K562 (cell line): ENCODE results near the gene ADAT2. TPM values are rescaled to one million over a fixed set of nuclear protein-coding genes. Genes with fewer than 3 reads are reported as not detected.

Source experiments
- ATAC-seq: fragments of 200-7000 bp; cut with Tn5 transposase; 3 replicates; pipeline ENCODE4 v1.9.1; 2020; ENCODE audit warnings: moderate library complexity
- BruUV-seq: library from RNA; stranded (reverse); fragments of 400-500 nt; replicated peaks from 2 replicates; lab custom pipeline; 2021; lab: Mats Ljungman, UMichigan
- CTCF ChIA-PET: fragments of 300-600 bp; formaldehyde crosslinking; extraction: SDS; loops from one replicate; lab custom pipeline; 2021; ENCODE audit warnings: low intra/inter-chr PET ratio; lab: Yijun Ruan, JAX
- POLR2A ChIA-PET: fragments of 300-600, 350-650 bp; sonication (Branson Sonifier 250); formaldehyde crosslinking; extraction: SDS; loops from one replicate; lab custom pipeline; 2021; ENCODE audit warnings: antibody characterized with exemption, inconsistent platforms; lab: Yijun Ruan, JAX
- DNase-seq, 4 experiments: peaks; one replicate each; pipeline versions ENCODE4 v3.0.0 to v3.0.0-alpha.2; 2011 to 2018; ENCODE audit warnings: low spot score in 3 of 4, mixed read lengths in 3 of 4; ENCODE audit errors: extremely low read depth in 1 of 4
- FAIRE-seq: peaks from 2 replicates; lab custom pipeline; 2011; peaks lifted over from hg19 to GRCh38; lab: Jason Lieb, UNC
- H2AFZ ChIP-seq: 2 replicates; pipeline ENCODE4 v1.6.0; 2011; ENCODE audit warnings: low read depth, low read length, control low read depth, inconsistent platforms
- H3K27ac ChIP-seq: fragments of 200-600 bp; 3 replicates; pipeline ENCODE4 v1.8.0; 2011; ENCODE audit warnings: low read depth, mild to moderate bottlenecking, control low read depth, inconsistent platforms, low read length, moderate library complexity, mixed read lengths; ENCODE audit errors: extremely low read depth
- H3K27me3 ChIP-seq, 2 experiments: fragments of 300-600 bp in 1 of 2; 2 replicates in 1 of 2; 3 replicates in 1 of 2; pipeline versions ENCODE4 v1.6.0 to v1.8.0; 2011; ENCODE audit warnings: inconsistent platforms in 2 of 2, low read length in 2 of 2, mild to moderate bottlenecking in 1 of 2, mixed read lengths in 1 of 2, moderate library complexity in 1 of 2; ENCODE audit not compliant: control insufficient read depth in 2 of 2, insufficient read depth in 2 of 2
- H3K36me3 ChIP-seq: fragments of 300-600 bp; 3 replicates; pipeline ENCODE4 v1.8.0; 2011; ENCODE audit warnings: mild to moderate bottlenecking, low read length, inconsistent platforms; ENCODE audit not compliant: control insufficient read depth, insufficient read depth
- H3K4me1 ChIP-seq, 2 experiments: fragments of 200-600 bp in 1 of 2; replicated peaks in 1 of 2; 2 replicates in 1 of 2; 3 replicates in 1 of 2; pipeline versions ENCODE4 v1.5.1 to v1.8.0; 2011; ENCODE audit warnings: inconsistent platforms in 2 of 2, low read length in 2 of 2, mild to moderate bottlenecking in 1 of 2, mixed read lengths in 1 of 2, moderate library complexity in 1 of 2; ENCODE audit not compliant: control insufficient read depth in 2 of 2, insufficient read depth in 2 of 2
- H3K4me2 ChIP-seq: 2 replicates; pipeline ENCODE4 v1.6.1; 2011; ENCODE audit warnings: low read length, control low read depth, inconsistent platforms, mixed read lengths; ENCODE audit not compliant: insufficient read depth
- H3K4me3 ChIP-seq: fragments of 200-600 bp; sonication (generic), shearing (Covaris generic); 2 replicates; pipeline ENCODE4 v1.5.1; 2016; ENCODE audit warnings: control low read depth, inconsistent platforms
- H3K79me2 ChIP-seq: fragments of 200-600 bp; 3 replicates; pipeline ENCODE4 v1.8.0; 2011; ENCODE audit warnings: low read length, inconsistent platforms; ENCODE audit not compliant: control insufficient read depth, insufficient read depth
- H3K9ac ChIP-seq, 2 experiments: 2 replicates each; pipeline versions ENCODE4 v1.6.0 to v1.6.1; 2011; ENCODE audit warnings: low read depth in 2 of 2, low read length in 2 of 2, control low read depth in 1 of 2, inconsistent platforms in 1 of 2, mild to moderate bottlenecking in 1 of 2, mixed read lengths in 1 of 2; ENCODE audit not compliant: insufficient read depth in 1 of 2
- H3K9me1 ChIP-seq: one replicate; pipeline ENCODE4 v1.6.0; 2011; ENCODE audit warnings: inconsistent platforms, mild to moderate bottlenecking, low read length, moderate library complexity; ENCODE audit not compliant: control insufficient read depth, insufficient read depth
- H3K9me3 ChIP-seq: replicated peaks from 2 replicates; pipeline ENCODE4 v1.5.1; 2011; ENCODE audit warnings: low read depth, low read length, inconsistent platforms; ENCODE audit not compliant: control insufficient read depth, insufficient read depth
- H4K20me1 ChIP-seq: replicated peaks from 2 replicates; pipeline ENCODE4 v1.6.1; 2011; ENCODE audit warnings: low read length, inconsistent platforms, mixed read lengths; ENCODE audit not compliant: control insufficient read depth, insufficient read depth
- ATF7 ChIP-seq: fragments of 450-650 bp; IDR thresholded peaks from 2 replicates; pipeline ENCODE4 v1.7.1; 2014; ENCODE audit warnings: mild to moderate bottlenecking, moderate library complexity
- CHCHD3 ChIP-seq: fragments of 250-450 bp; sonication (Bioruptor Pico); IDR thresholded peaks from 2 replicates; pipeline ENCODE4 v2.1.2; 2022; ENCODE audit warnings: mild to moderate bottlenecking
- POLR2A ChIP-seq: fragments of 450-650 bp; conservative IDR thresholded peaks from 2 replicates; pipeline ENCODE4 v1.6.1; 2016
- SRSF7 ChIP-seq: fragments of 200-400 bp; formaldehyde crosslinking; optimal IDR thresholded peaks from 2 replicates; pipeline ENCODE3; 2017; ENCODE audit warnings: mild to moderate bottlenecking, low read depth, low read length
- ZNF146 ChIP-seq: IDR thresholded peaks from one replicate; pipeline ENCODE4 v1.6.1; 2018; ENCODE audit warnings: missing compliant biosample characterization; ENCODE audit not compliant: unreplicated experiment
- ZNF324 ChIP-seq: fragments of 250-450 bp; sonication (Bioruptor Pico); IDR thresholded peaks from 2 replicates; pipeline ENCODE4 v1.4.0; 2020; ENCODE audit warnings: mild to moderate bottlenecking
- ZNF41 ChIP-seq: fragments of 250-450 bp; sonication (Bioruptor Pico); conservative IDR thresholded peaks from 2 replicates; pipeline ENCODE4 v1.4.0; 2020; ENCODE audit warnings: mild to moderate bottlenecking
- WGBS: fragments of 100-300 bp; shearing (Covaris generic); methylation state at CpG from one replicate; pipeline ENCODE4 v1.1.6; 2016; ENCODE audit warnings: low coverage, mixed read lengths; ENCODE audit not compliant: insufficient coverage; ENCODE audit errors: missing lambda C conversion rate; 5-methylcytosine and 5-hydroxymethylcytosine counted together
- in situ Hi-C: fragments of 300-500 bp; cut with MboI; formaldehyde crosslinking; loops from 4 replicates; pipeline ENCODE4 v1.15.0; 2018; ENCODE audit warnings: inconsistent platforms, mixed read lengths
- intact Hi-C: fragments of 100-400 bp; cut with micrococcal nuclease; formaldehyde crosslinking; loops from 2 replicates; pipeline ENCODE4 v1.14.2; 2022
- polyA plus RNA-seq, 8 experiments: library from polyadenylated mRNA; depleted of rRNA in 4 of 8; stranded (reverse) in 5 of 8; unstranded in 3 of 8; fragments of >200 nt; fragmentation: Nextera tagmentation in 2 of 8; fragmentation: Illumina TruSeq in 1 of 8; extraction: Ambion mirVana in 2 of 8; extraction: Trizol in 1 of 8; gene quantifications; 2 replicates each; pipeline versions ENCODE4 v1.2.1 to v1.2.3, GENCODE V29; 2011 to 2014; ENCODE audit warnings: inconsistent platforms in 1 of 8, missing spikeins in 1 of 8
- total RNA-seq, 7 experiments: library from RNA; depleted of rRNA in 6 of 7; stranded (reverse); fragments of >200 nt in 6 of 7; fragmentation: Illumina TruSeq in 2 of 7; extraction: Trizol in 2 of 7; gene quantifications; 2 replicates each; pipeline versions ENCODE4 v1.2.1 to v1.2.3, GENCODE V29; 2011 to 2021; ENCODE audit warnings: low replicate concordance in 1 of 7
- TF ChIP-seq, protein P1 (sequence below): fragments of 250-450 bp; sonication (Bioruptor Pico); IDR thresholded peaks from 2 replicates; pipeline ENCODE4 v1.8.0; 2022; ENCODE audit warnings: moderate library complexity, mild to moderate bottlenecking, inconsistent platforms
- TF ChIP-seq, protein P2 (sequence below): sonication (generic); formaldehyde crosslinking; IDR thresholded peaks from 2 replicates; pipeline ENCODE4 v1.8.0; 2022; ENCODE audit warnings: mild to moderate bottlenecking, missing genetic modification reagents
- TF ChIP-seq, protein P3 (sequence below): conservative IDR thresholded peaks from 2 replicates; pipeline ENCODE4 v1.6.1; 2011; ENCODE audit warnings: low read depth, mild to moderate bottlenecking, low read length; ENCODE audit not compliant: control insufficient read depth
- TF ChIP-seq, protein P4 (sequence below): sonication (generic); formaldehyde crosslinking; IDR thresholded peaks from 2 replicates; pipeline ENCODE4 v1.8.0; 2022; ENCODE audit warnings: mild to moderate bottlenecking, low read depth, missing genetic modification reagents
- TF ChIP-seq, protein P5 (sequence below): fragments of 250-450 bp; sonication (Bioruptor Pico); IDR thresholded peaks from 2 replicates; pipeline ENCODE4 v1.5.0; 2021; ENCODE audit warnings: mild to moderate bottlenecking, moderate library complexity

ADAT2 gene
- total and polyA plus RNA-seq, 9 of the 15 experiments (the other 6 are each of a cell fraction or from before 2014, with no cell fraction given), result 13.0 to 62.5 (median 31.7) TPM

DNA sequence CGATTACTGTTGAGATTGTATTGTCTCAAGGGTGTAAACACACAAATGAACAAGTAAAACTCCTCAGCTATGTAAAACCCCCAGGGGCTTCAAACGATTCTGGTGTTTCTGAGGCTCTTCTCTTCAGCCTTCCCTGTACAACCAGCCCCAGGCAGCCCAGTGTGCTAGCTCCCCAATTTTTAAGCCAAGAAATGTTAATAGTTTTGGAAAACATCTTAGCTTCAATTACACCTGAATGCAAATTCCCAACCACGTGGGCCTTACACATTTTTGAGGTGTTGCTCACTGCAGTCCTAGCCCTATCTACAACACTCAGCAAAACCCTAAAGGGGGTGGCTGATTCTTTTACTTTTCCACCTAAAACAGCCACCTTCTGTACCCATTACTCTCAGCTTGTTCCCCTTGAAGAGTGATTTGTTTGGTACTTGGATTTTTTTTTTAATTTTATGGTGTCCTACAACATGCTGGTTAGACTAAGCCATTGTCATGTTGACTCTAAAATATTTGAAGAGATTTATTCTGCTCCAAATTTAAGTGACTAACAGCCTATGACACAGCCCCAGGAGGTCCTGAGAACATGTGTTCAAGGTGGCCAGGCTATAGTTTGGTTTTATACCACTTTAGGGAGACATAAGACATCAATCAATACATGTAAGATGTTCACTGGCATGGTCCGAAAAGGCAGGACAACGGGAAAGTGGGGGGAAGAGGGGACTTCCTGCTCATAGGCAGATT is 48.7 kb downstream of the ADAT2 start (continued):
- TF ChIP-seq, protein P1, sequence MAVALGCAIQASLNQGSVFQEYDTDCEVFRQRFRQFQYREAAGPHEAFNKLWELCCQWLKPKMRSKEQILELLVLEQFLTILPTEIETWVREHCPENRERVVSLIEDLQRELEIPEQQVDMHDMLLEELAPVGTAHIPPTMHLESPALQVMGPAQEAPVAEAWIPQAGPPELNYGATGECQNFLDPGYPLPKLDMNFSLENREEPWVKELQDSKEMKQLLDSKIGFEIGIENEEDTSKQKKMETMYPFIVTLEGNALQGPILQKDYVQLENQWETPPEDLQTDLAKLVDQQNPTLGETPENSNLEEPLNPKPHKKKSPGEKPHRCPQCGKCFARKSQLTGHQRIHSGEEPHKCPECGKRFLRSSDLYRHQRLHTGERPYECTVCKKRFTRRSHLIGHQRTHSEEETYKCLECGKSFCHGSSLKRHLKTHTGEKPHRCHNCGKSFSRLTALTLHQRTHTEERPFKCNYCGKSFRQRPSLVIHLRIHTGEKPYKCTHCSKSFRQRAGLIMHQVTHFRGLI (CRISPR knock-in tag), result no peak
- TF ChIP-seq SRSF7 (no peak), ZNF146 (CRISPR knock-in tag) (no peak)

DNA sequence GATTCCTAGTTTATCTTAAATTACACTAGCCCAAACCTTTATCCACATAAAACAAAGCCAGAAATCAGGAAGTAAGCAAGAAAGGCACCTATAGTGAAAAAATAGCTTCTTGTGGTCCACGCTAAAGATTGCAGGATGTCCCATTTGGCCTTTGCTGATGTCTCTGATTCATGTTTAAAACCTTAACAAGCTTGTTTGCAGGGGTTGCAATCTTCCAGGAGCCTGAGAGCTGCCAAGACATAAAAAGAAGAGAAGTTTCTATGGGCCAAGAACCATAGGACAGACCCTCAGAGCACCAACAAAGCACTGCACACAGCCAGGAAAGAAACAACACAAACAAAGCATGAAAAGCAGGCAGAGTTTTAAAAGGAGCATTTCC is 49.4 kb downstream of the ADAT2 start:
- DNase-seq (no peak), ATAC-seq (no peak), FAIRE-seq (no peak)
- no peaks in the 10 kb centered on the region for H3K9me3 ChIP-seq
- in situ Hi-C loops (no loop called here), intact Hi-C loops (no loop called here)
- H3K79me2 ChIP-seq, result no peaks in the 10 kb centered on the region
- ChIA-PET CTCF (no interaction called here), POLR2A (interaction anchor here (1.1 to 1.2 kb wide), 2 partner anchors 10 to 16 kb away, joined by 3 to 4 read pairs; no protein-coding TSS in a partner anchor)
- H4K20me1 ChIP-seq, result 0 out of 2 replicates have a peak, but pooled peaks cover 2% of the 10 kb centered on the region
- no peak overlapping the region for H2AFZ ChIP-seq
- no peaks in the 10 kb centered on the region; a peak in 1 of 5 replicates for H3K4me1 ChIP-seq
- no peak overlapping the region for H3K27ac ChIP-seq
- no peak overlapping the region for H3K4me2 ChIP-seq
- no peaks in the 10 kb centered on the region for H3K36me3 ChIP-seq
- H3K4me3 ChIP-seq, result no peak overlapping the region
- peaks cover 47 to 48% of the 10 kb centered on the region in 2 experiments for H3K27me3 ChIP-seq
- no TSS peak for BruUV-seq
- H3K9me1 ChIP-seq, result no peaks in the 10 kb centered on the region
- H3K9ac ChIP-seq, result no peak overlapping the region
- WGBS, result 0% methylated on average over 1 of the region's 1 CpG
- TF ChIP-seq ZNF324 (CRISPR knock-in tag) (no peak), ATF7 (no peak), POLR2A (no peak), ZNF41 (CRISPR knock-in tag) (no peak), CHCHD3 (CRISPR knock-in tag) (no peak)
- TF ChIP-seq, protein P2, sequence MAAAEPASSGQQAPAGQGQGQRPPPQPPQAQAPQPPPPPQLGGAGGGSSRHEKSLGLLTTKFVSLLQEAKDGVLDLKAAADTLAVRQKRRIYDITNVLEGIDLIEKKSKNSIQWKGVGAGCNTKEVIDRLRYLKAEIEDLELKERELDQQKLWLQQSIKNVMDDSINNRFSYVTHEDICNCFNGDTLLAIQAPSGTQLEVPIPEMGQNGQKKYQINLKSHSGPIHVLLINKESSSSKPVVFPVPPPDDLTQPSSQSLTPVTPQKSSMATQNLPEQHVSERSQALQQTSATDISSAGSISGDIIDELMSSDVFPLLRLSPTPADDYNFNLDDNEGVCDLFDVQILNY, result no peak
- TF ChIP-seq, protein P3, sequence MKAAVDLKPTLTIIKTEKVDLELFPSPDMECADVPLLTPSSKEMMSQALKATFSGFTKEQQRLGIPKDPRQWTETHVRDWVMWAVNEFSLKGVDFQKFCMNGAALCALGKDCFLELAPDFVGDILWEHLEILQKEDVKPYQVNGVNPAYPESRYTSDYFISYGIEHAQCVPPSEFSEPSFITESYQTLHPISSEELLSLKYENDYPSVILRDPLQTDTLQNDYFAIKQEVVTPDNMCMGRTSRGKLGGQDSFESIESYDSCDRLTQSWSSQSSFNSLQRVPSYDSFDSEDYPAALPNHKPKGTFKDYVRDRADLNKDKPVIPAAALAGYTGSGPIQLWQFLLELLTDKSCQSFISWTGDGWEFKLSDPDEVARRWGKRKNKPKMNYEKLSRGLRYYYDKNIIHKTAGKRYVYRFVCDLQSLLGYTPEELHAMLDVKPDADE, result no peak
- TF ChIP-seq, protein P4, sequence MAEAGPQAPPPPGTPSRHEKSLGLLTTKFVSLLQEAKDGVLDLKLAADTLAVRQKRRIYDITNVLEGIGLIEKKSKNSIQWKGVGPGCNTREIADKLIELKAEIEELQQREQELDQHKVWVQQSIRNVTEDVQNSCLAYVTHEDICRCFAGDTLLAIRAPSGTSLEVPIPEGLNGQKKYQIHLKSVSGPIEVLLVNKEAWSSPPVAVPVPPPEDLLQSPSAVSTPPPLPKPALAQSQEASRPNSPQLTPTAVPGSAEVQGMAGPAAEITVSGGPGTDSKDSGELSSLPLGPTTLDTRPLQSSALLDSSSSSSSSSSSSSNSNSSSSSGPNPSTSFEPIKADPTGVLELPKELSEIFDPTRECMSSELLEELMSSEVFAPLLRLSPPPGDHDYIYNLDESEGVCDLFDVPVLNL, result no peak
- TF ChIP-seq, protein P5, sequence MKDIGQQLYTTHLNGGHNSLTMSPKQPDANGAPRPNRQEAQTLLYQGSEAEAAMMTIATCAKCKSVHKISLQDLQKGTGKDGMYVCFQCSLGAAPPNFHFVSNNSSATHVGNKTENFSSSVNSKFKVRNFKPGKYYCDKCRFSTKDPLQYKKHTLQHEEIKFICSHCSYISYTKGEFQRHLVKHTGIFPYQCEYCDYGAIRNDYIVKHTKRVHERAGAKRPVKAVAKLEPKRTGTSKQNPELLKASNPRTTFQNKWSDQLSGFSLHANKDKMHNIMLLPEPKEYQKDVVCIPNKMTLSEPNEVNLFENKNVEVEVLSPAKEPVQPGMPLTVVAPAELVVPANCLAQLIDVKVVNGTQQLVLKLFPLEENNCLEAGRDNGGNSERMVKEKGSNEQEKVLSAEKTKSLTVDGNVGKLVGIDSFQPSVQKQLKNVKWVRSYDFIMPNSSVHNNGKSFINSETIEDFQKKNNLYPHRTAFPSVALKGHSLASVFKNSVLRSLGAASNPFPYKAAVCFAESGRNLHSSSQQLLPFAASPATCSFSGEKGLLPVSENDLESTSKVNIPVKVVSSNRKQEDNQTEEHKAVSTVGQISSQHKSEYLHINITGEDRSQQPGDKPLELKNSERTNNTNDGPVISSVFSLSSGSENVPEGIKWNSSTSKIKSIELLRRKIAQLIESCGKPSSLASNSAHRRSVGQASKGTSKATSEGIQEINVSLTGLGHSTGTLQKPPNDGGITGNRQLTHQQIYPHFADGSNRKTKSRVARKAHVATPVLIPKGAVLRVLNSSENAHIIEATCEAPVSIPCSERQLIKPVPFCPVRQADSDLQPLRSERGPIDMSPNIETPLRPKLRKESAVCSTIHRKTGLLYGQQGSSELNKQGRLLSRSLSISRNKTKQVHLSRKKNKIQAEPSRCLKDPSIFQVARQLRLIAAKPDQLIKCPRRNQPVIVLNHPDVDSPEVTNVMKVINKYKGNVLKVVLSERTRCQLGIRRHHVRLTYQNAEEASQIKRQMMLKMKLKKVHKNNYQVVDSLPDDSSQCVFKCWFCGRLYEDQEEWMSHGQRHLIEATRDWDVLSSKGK (CRISPR knock-in tag), result no peak
